Activated T-cell treated with anti-CD3 and anti-CD28 coated beads, Interleukin-2, amount 50 U/mL, for 72 hours (primary cell): Measurements from ENCODE around the gene PCYT2. TPM values are rescaled to one million over a fixed set of nuclear protein-coding genes. Genes with fewer than 3 reads are reported as not detected.

Source experiments
- ATAC-seq, 2 donors: fragments of 150-1000 bp; cut with Tn5 transposase; replicated peaks in 1 of 2; 2 replicates each; pipeline ENCODE4 v1.10.0; 2021; ENCODE audit warnings: moderate library complexity in 2 of 2, mild to moderate bottlenecking in 1 of 2
- DNase-seq, 2 donors: peaks; one replicate each; pipeline ENCODE4 v3.0.0; 2021 to 2022; ENCODE audit warnings: mixed read lengths in 1 of 2
- H3K27ac Mint-ChIP-seq: one replicate; pipeline ENCODE4 v1.8.0; 2022; ENCODE audit warnings: mild to moderate bottlenecking, moderate library complexity, mixed read lengths
- H3K27me3 Mint-ChIP-seq: one replicate; pipeline ENCODE4 v1.8.0; 2022; ENCODE audit warnings: low read depth, mixed read lengths
- H3K36me3 Mint-ChIP-seq, 2 donors: one replicate each; pipeline ENCODE4 v1.8.0; 2022; ENCODE audit warnings: mixed read lengths in 2 of 2, mild to moderate bottlenecking in 1 of 2; ENCODE audit not compliant: insufficient read depth in 2 of 2
- H3K4me1 Mint-ChIP-seq: one replicate; pipeline ENCODE4 v1.8.0; 2022; ENCODE audit warnings: low read depth, mixed read lengths
- H3K4me3 Mint-ChIP-seq, 2 donors: one replicate each; pipeline ENCODE4 v1.8.0; 2022; ENCODE audit warnings: mild to moderate bottlenecking in 2 of 2, mixed read lengths in 2 of 2, moderate library complexity in 2 of 2
- H3K9me3 Mint-ChIP-seq, 2 donors: one replicate each; pipeline ENCODE4 v1.8.0; 2022; ENCODE audit warnings: mixed read lengths in 2 of 2
- total RNA-seq, 2 donors: library from RNA; stranded (reverse); gene quantifications; one replicate each; pipeline ENCODE4 v1.2.3, GENCODE V29; 2022

The PCYT2 gene
- total RNA-seq, 2 donors from 2014 or later = 13.9 to 14.2 TPM

DNA sequence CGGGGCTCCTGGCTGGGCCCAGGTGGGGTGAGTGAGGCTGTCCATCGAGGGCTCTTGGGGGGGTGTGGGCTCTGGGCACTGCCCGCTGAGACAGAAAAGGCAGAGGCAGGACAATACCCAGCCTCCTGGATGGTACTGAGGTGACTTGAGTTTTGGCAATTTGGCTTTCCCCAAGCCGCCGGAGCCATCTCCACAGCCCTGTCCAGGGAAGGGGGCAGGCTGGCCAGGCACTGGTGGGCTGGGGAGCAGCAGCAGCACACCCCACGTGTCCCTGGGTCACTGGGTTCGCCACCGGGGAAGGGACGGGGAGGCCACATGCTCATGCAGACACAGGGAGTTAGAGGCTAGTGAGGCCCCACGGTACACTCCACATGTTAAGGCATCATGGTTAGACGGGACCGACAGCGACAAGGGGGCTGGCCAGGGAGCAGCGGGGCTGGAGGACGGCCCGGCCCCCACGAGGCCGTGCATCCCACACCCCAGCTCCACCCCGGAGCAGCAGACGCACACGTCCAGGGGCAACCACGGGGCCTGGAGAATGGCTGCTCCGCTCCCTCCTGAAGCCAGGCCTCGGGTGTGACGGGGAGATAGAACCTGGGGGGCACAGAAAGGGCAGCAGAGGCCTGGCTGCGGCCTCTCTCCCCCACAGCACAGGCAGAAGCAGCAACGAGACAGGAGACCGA is 43.1 kb downstream of the PCYT2 start:
- Mint-ChIP-seq H3K4me3 (peak overlapping the region; percentile 45 to 63), H3K36me3 (peaks cover 8 to 12% of the 10 kb centered on the region in 2 donors), H3K27ac (no peak overlapping the region), H3K9me3 (no peaks in the 10 kb centered on the region), H3K27me3 (no peaks in the 10 kb centered on the region), H3K4me1 (peaks cover 53% of the 10 kb centered on the region)
- no peak for ATAC-seq
- no peak for DNase-seq

DNA sequence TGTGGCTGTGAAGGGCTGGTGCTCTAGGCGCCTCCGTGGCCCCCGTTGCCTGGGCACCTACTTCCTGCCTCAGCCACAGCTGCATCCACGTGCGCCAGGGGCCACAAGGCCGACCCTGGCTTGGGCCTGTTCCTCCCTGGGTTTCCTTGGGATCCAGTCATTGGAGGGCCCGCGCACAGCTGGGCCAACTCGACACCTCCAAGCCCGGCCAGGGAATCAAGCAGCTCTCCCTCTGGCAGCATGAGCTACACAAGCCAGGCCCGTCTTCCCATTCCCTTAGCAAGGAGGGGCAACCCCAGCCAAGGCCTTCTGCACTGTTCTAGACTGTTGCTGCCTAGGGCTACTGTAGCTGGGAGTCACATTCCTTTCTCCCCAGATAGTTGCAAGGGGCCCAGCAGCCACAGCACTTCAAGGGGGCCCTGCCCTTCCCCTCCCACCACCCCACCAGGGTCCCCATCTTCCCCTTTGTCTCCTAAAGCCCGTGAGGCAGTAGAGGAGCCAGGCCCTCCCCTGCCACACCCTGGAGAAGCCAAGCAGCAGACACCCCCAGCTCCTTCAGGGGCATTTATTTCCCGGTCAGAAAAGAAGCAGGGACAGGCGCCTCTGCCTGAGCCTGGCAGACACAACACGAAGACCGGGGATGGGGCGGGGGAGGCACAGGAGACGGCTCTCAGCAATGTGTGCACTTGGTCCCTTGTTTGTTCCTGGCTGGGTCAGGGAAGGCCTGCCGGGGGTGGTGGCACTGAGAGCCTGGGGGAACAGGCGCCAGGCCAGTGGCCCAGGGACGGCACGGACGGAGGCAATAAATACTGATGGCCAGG is 43.8 kb downstream of the PCYT2 start:
- H3K4me1 Mint-ChIP-seq = peaks cover 52% of the 10 kb centered on the region
- DNase-seq = peak in 1 of 2 donors; percentile 16
- no peaks in the 10 kb centered on the region for H3K9me3 Mint-ChIP-seq
- peaks cover 10 to 17% of the 10 kb centered on the region in 2 donors for H3K36me3 Mint-ChIP-seq
- H3K4me3 Mint-ChIP-seq = peak overlapping the region; percentile 14 to 20
- no peak for ATAC-seq
- no peaks in the 10 kb centered on the region for H3K27me3 Mint-ChIP-seq
- peak overlapping the region; percentile 63 for H3K27ac Mint-ChIP-seq

DNA sequence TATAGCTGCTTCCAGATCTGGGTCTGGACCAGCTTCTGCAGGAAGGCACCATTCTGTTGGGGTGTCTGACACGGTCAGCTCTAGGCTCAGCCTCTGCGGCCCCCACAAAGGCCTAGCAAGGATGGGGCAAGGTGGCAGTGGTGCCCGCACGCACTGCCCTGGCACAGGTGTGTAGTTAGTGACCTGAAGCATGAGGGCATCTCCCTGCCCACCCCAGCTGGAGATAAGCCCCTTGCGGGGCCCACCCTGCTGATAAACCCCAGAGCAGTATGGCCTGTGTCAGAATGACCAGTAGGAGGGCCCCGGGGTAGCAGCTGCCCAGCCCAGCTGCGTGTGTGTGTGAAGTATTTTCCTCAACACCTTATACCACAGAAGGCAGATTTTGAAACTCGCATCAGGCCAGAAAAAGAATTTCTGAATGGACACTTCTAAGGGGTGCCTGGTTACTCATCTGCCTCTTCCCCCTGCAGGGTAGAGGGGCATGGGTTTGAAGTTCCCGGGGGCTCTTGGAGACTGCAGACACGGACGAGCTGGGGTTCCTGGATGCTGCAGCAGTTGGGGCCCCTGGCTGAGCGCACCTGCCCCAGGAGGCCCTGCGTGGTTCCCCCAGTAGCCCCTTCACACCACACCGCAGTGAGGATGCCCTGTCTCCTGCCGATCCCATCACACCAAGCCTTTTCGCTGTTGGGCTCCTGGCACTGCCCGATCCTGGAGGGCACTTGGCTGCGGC is 44.6 kb downstream of the PCYT2 start:
- Mint-ChIP-seq H3K27ac (peak overlapping the region; percentile 63), H3K9me3 (no peaks in the 10 kb centered on the region), H3K4me1 (peaks cover 52% of the 10 kb centered on the region), H3K36me3 (peaks cover 10 to 17% of the 10 kb centered on the region in 2 donors), H3K4me3 (no peak overlapping the region), H3K27me3 (no peaks in the 10 kb centered on the region)
- DNase-seq (no peak), ATAC-seq (no peak)

DNA sequence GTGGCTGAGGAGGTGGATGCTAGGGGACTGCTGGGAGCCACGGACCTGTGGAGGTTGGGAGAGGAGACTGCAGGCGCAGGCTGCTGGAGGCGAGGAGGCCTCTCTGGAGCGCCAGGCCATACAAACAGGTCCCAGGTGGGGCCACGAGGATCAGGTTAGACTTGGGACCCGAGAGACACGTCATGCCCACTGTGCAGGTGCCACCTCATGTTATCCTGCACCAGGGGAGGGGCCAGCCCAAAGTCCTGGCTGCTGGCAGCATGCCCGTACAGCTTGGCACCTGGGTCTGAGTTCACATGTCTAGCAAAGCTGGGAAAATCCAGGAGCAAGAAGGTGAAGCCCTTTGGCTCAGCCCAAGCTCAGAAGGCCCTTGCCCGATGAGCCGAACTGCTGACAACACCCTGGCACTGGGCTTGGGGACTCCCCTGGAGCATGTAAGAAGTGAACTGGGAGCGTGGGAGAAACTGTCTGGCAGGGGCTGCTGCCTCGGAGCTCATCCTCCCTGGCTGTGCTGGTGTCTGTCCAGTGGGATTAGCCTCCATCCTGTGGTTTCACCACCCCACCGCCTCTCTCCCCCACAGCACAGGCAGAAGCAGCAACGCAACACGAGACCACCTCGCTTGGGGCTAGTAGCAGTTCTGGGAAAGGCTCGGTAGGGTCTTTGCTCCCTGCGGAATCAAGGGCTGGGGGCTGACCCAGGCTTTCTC is 45.3 kb downstream of the PCYT2 start:
- H3K27me3 Mint-ChIP-seq = no peaks in the 10 kb centered on the region
- DNase-seq (peak in 1 of 2 donors; percentile 32), ATAC-seq (no peak)
- no peaks in the 10 kb centered on the region for H3K9me3 Mint-ChIP-seq
- peak overlapping the region; percentile 3 for H3K27ac Mint-ChIP-seq
- peaks cover 10 to 16% of the 10 kb centered on the region in 2 donors for H3K36me3 Mint-ChIP-seq
- peak overlapping the region in 1 of 2 donors; percentile 12 for H3K4me3 Mint-ChIP-seq
- peaks cover 53% of the 10 kb centered on the region for H3K4me1 Mint-ChIP-seq

DNA sequence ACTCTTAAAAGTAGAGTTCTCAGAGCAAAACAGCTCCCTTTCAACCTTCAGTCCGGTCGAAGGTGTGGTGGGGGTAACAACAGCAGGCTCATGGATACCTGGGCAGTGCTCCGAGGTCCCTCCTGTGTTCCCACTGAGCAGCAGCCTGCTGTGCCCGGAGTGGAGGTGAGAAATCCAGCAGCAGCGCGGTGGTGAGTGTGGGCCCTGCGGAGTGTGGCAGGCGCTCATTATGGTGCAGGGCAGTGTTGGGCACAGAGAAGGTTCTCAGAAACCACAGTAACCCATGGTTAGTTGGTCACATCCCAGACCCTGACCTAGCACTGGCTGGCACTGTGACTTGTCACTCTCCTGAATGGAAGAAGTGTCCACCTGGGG is 45.9 kb downstream of the PCYT2 start:
- DNase-seq = no peak
- ATAC-seq = no peak
- H3K9me3 Mint-ChIP-seq = no peaks in the 10 kb centered on the region
- H3K27me3 Mint-ChIP-seq = no peaks in the 10 kb centered on the region
- H3K36me3 Mint-ChIP-seq = peaks cover 14 to 16% of the 10 kb centered on the region in 2 donors
- peaks cover 53% of the 10 kb centered on the region for H3K4me1 Mint-ChIP-seq
- peak overlapping the region; percentile 25 for H3K27ac Mint-ChIP-seq
- peak overlapping the region in 1 of 2 donors; percentile 12 for H3K4me3 Mint-ChIP-seq

DNA sequence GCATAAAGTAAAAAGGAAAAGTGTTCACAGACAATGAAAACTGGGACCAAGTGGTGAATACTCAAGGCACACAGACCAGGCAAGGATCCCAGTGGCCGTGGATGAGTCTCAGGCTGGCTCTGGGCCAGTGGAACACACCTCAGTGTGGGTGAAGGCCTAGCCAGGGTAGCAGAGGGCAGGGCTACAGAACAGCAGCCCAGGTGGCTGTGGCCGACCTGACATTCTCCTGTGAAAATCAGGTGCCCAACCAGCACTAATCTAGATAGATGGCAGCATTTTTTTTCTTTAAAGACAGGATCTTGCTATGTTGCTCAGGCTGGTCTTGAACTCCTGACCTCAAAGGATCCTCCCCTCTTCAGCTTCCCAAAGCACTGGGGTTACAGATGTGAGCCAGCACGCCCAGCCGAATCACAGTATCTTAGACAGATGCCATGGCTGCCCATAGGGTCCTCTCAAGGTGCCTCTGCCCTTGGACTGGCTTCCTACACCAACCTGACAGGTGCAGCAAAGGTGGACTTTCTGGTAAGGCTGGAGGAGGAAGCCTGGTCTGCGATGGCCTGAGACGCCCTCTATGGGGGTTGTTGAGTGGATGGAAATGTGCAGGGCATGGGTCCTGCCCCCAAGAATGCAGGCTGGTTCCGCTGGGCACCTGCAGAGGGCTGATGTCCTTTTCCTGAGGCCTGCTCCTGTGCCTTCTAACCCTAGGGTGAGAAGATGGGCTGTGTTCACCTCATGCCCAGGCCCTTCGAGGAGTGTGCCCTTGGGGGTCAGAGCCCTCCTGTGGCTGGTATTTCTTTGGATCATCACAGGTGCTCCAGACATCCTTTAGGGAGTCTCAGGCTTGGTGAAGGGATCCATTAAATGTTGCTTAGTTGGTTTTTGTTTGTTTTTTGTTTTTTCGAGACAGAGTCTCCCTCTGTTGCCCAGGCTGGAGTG is 47.1 kb downstream of the PCYT2 start:
- Mint-ChIP-seq H3K4me1 (peaks cover 49% of the 10 kb centered on the region), H3K9me3 (no peaks in the 10 kb centered on the region), H3K4me3 (peak overlapping the region in 1 of 2 donors; percentile 90), H3K36me3 (peaks cover 13 to 16% of the 10 kb centered on the region in 2 donors), H3K27ac (peak overlapping the region; percentile 97), H3K27me3 (no peaks in the 10 kb centered on the region)
- ATAC-seq (no peak), DNase-seq (no peak)

DNA sequence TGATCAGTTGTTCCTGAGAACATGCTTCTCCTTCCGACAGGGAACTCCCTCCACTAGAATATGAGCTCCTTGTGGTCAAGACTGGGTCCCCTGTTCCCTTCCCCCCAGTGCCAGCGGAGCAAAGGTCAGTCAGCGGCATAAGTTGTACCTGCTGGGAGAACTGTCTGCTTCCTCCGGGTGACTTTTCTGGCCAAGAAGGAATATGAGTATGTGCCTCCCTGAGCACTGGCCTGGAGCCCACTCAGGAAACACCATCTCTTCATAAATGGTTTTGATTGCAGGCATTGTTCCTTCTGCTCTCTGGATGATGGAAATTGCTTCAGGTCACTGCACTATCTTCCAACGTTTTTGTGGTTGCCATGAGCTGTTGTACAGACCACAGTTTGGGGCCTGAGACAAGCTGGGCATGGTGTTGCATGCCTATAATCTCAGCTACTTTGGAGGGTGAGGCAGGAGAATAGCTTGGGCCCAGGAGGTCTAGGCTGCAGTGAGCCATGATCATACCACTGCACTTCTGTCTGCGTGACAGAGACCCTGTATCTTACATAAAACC is 48.0 kb downstream of the PCYT2 start:
- H3K36me3 Mint-ChIP-seq = peaks cover 13 to 16% of the 10 kb centered on the region in 2 donors
- H3K27ac Mint-ChIP-seq = peak overlapping the region; percentile 97
- no peaks in the 10 kb centered on the region for H3K9me3 Mint-ChIP-seq
- no peak for DNase-seq
- peaks cover 54% of the 10 kb centered on the region for H3K4me1 Mint-ChIP-seq
- H3K4me3 Mint-ChIP-seq = peak overlapping the region; percentile 78 to 90
- no peaks in the 10 kb centered on the region for H3K27me3 Mint-ChIP-seq
- no peak for ATAC-seq

DNA sequence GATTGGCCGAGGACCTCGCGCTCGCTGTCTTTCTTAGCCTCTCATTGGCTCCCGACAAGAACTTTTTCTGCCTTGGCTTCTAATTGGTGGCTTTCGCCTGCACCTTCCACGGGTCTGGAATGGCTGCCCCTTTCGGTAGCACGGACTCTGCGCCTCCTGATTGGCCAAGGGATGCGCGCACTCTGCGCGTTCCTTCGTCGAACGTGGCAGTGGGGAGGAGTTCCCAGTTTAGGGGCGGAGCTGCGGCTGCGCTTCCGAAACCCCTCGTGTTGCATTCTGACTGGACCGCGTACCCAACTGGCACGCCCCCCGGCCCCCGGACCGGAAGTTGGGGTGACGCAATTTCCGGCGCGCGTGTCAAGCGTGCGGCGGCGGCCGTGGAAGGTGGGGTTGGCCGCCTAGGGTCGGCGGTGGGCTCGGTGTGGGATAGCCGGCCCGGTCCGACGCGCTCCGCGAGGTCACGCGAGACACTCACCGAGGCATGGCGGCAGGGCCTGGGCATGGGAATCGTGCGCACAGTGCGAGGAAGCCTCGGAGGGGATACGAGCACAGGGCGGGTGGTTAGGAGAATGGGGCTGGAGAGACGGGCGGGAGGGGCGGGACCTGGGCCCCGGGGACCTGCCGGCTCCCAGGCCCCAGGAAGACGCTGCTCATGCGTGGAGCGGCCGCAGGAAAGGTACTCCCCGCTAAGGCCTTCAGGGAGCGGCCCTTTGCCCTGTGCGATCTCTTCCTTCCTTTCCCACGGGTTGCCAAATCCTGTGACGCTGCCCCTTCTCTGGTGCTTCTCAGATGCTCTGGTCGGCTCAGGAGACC is 50.2 kb downstream of the PCYT2 start:
- peak; percentile 87 to 88 for ATAC-seq
- peak overlapping the region; percentile 94 to 95 for H3K4me3 Mint-ChIP-seq
- peak; percentile 99 for DNase-seq
- H3K27me3 Mint-ChIP-seq = no peaks in the 10 kb centered on the region
- H3K36me3 Mint-ChIP-seq = peaks cover 14 to 20% of the 10 kb centered on the region in 2 donors
- H3K9me3 Mint-ChIP-seq = no peaks in the 10 kb centered on the region
- peak overlapping the region; percentile 96 for H3K27ac Mint-ChIP-seq
- H3K4me1 Mint-ChIP-seq = peaks cover 57% of the 10 kb centered on the region

DNA sequence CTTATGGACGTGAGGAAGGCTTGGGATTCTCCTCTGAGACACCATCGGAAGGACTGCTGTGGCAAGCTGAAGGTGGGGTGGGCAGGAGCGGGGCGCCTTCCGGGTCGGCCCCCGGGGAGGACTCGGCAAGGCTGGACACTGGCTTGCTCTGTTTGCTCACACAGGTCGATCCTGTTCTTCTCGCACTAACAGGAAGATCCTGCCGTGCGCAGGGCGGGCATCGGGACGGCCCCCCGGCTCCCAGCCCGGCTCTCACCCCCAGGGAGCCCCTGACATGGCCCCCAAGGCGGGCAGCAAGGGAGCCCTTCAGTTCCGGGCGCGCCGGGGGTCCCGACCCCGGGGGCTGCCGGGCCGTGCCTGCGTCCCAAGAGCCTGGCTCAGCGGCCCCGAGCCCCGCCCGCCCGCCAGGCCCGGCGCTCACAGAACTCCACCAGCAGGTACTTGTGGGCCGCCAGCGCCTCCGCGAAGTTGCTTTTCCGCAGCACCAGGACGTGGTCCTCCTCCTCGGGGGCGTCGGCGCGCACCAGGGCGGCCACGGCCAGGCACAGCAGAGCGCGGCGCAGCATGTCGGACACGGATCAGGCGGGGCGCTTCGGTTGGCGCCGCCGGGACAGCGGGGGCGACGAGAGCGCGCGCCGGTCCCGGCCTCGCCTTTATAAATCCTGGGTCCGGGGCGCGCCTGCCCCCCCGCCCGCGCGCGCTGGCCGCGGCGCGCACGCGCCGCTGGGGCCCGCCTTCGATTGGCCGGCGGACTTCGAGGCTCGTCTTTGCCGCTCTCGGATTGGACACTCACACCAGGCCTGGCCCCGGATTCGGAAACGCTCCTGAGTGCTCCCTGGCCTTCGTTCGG is 51.1 kb downstream of the PCYT2 start, which contains the start of gene P4HB:
P4HB (minus strand) TSS at position 630 of the 850 bp plus-strand sequence; CDS start at position 566, 64 bp downstream.
- Mint-ChIP-seq H3K4me1 (peaks cover 51% of the 10 kb centered on the region), H3K27me3 (no peaks in the 10 kb centered on the region), H3K36me3 (peaks cover 14 to 26% of the 10 kb centered on the region in 2 donors), H3K27ac (peak within 1 kb of the TSS; percentile 96), H3K4me3 (peak within 1 kb of the TSS; percentile 94 to 95), H3K9me3 (no peaks in the 10 kb centered on the region)
- DNase-seq = peak; percentile 22 to 96
- peak in 1 of 2 donors; percentile 40 for ATAC-seq
